ENCODE results near the gene CRISPLD2.

CRISPLD2 gene

GRCh38 chr16:84803146-84803545 lies 16.6 kb upstream of the CRISPLD2 start:
- Histone ChIP-seq H3K4me1 (ENCODE audit: control insufficient read depth, insufficient read depth, low read length) (peaks cover 7% of the 10 kb centered on the region), H3K27me3 (replicated peaks; ENCODE audit: control insufficient read depth, insufficient read depth, low read length) (no peaks in the 10 kb centered on the region), H3K9me3 (ENCODE audit: control insufficient read depth, low read length) (no peaks in the 10 kb centered on the region), H3K36me3 (ENCODE audit: control insufficient read depth, insufficient read depth, low read length, severe bottlenecking) (no peaks in the 10 kb centered on the region), H3K9ac (ENCODE audit: low read length) (no peak overlapping the region), H3K4me3 (ENCODE audit: low read length) (no peak overlapping the region)
- no peak for DNase-seq (ENCODE audit: low read depth)

- no peaks in the 10 kb centered on the region for H3K9me3 ChIP-seq (ENCODE audit: control insufficient read depth, low read length)
These were observed 15.5 kb upstream of the CRISPLD2 start for GRCh38 chr16:84804326-84804725.

GRCh38 chr16:84806256-84806889 lies 13.4 kb upstream of the CRISPLD2 start:
- Histone ChIP-seq H3K9me3 (ENCODE audit: control insufficient read depth, low read length) (no peaks in the 10 kb centered on the region), H3K36me3 (ENCODE audit: control insufficient read depth, insufficient read depth, low read length, severe bottlenecking) (no peaks in the 10 kb centered on the region), H3K4me3 (ENCODE audit: low read length) (peak overlapping the region; percentile 63), H3K9ac (ENCODE audit: low read length) (peak overlapping the region; percentile 44), H3K27me3 (replicated peaks; ENCODE audit: control insufficient read depth, insufficient read depth, low read length) (no peaks in the 10 kb centered on the region), H3K4me1 (ENCODE audit: control insufficient read depth, insufficient read depth, low read length) (peaks cover 18% of the 10 kb centered on the region)
- peak; percentile 80 for DNase-seq (ENCODE audit: low read depth)

More at GRCh38 chr16:84804326-84804725, 15.5 kb upstream of the CRISPLD2 start:
- H3K36me3 ChIP-seq (ENCODE audit: control insufficient read depth, insufficient read depth, low read length, severe bottlenecking): no peaks in the 10 kb centered on the region
- no peak for DNase-seq (ENCODE audit: low read depth)
- peaks cover 7% of the 10 kb centered on the region for H3K4me1 ChIP-seq (ENCODE audit: control insufficient read depth, insufficient read depth, low read length)
- H3K9ac ChIP-seq (ENCODE audit: low read length): no peak overlapping the region
- H3K4me3 ChIP-seq (ENCODE audit: low read length): no peak overlapping the region
- H3K27me3 ChIP-seq (replicated peaks; ENCODE audit: control insufficient read depth, insufficient read depth, low read length): no peaks in the 10 kb centered on the region

GRCh38 chr16:84806890-84807258 lies 12.9 kb upstream of the CRISPLD2 start:
- Histone ChIP-seq H3K4me3 (ENCODE audit: low read length) (peak overlapping the region; percentile 63), H3K4me1 (ENCODE audit: control insufficient read depth, insufficient read depth, low read length) (peaks cover 18% of the 10 kb centered on the region), H3K9me3 (ENCODE audit: control insufficient read depth, low read length) (no peaks in the 10 kb centered on the region), H3K9ac (ENCODE audit: low read length) (peak overlapping the region; percentile 44), H3K36me3 (ENCODE audit: control insufficient read depth, insufficient read depth, low read length, severe bottlenecking) (no peaks in the 10 kb centered on the region), H3K27me3 (replicated peaks; ENCODE audit: control insufficient read depth, insufficient read depth, low read length) (no peaks in the 10 kb centered on the region)
- no peak for DNase-seq (ENCODE audit: low read depth)

- DNase-seq (ENCODE audit: low read depth): no peak
- no peak overlapping the region for H3K4me3 ChIP-seq (ENCODE audit: low read length)
- H3K9me3 ChIP-seq (ENCODE audit: control insufficient read depth, low read length): no peaks in the 10 kb centered on the region
- H3K36me3 ChIP-seq (ENCODE audit: control insufficient read depth, insufficient read depth, low read length, severe bottlenecking): no peaks in the 10 kb centered on the region
- no peaks in the 10 kb centered on the region for H3K27me3 ChIP-seq (replicated peaks; ENCODE audit: control insufficient read depth, insufficient read depth, low read length)
- no peak overlapping the region for H3K9ac ChIP-seq (ENCODE audit: low read length)
- peaks cover 18% of the 10 kb centered on the region for H3K4me1 ChIP-seq (ENCODE audit: control insufficient read depth, insufficient read depth, low read length)
These were observed 12.0 kb upstream of the CRISPLD2 start for GRCh38 chr16:84807776-84808175.

- peaks cover 18% of the 10 kb centered on the region for H3K4me1 ChIP-seq (ENCODE audit: control insufficient read depth, insufficient read depth, low read length)
- no peak for DNase-seq (ENCODE audit: low read depth)
- H3K27me3 ChIP-seq (replicated peaks; ENCODE audit: control insufficient read depth, insufficient read depth, low read length): no peaks in the 10 kb centered on the region
- no peaks in the 10 kb centered on the region for H3K9me3 ChIP-seq (ENCODE audit: control insufficient read depth, low read length)
- H3K36me3 ChIP-seq (ENCODE audit: control insufficient read depth, insufficient read depth, low read length, severe bottlenecking): no peaks in the 10 kb centered on the region
- H3K9ac ChIP-seq (ENCODE audit: low read length): no peak overlapping the region
- no peak overlapping the region for H3K4me3 ChIP-seq (ENCODE audit: low read length)
These were observed 11.0 kb upstream of the CRISPLD2 start for GRCh38 chr16:84808826-84809225.

- Histone ChIP-seq H3K9ac (ENCODE audit: low read length) (no peak overlapping the region), H3K36me3 (ENCODE audit: control insufficient read depth, insufficient read depth, low read length, severe bottlenecking) (no peaks in the 10 kb centered on the region), H3K4me3 (ENCODE audit: low read length) (no peak overlapping the region), H3K9me3 (ENCODE audit: control insufficient read depth, low read length) (no peaks in the 10 kb centered on the region), H3K27me3 (replicated peaks; ENCODE audit: control insufficient read depth, insufficient read depth, low read length) (no peaks in the 10 kb centered on the region), H3K4me1 (ENCODE audit: control insufficient read depth, insufficient read depth, low read length) (peaks cover 18% of the 10 kb centered on the region)
- DNase-seq (ENCODE audit: low read depth): no peak
These were observed 9.1 kb upstream of the CRISPLD2 start for GRCh38 chr16:84810518-84811273.

GRCh38 chr16:84811529-84811928 lies 8.3 kb upstream of the CRISPLD2 start:
- Histone ChIP-seq H3K36me3 (ENCODE audit: control insufficient read depth, insufficient read depth, low read length, severe bottlenecking) (no peaks in the 10 kb centered on the region), H3K27me3 (replicated peaks; ENCODE audit: control insufficient read depth, insufficient read depth, low read length) (no peaks in the 10 kb centered on the region), H3K9me3 (ENCODE audit: control insufficient read depth, low read length) (no peaks in the 10 kb centered on the region), H3K4me1 (ENCODE audit: control insufficient read depth, insufficient read depth, low read length) (peaks cover 13% of the 10 kb centered on the region), H3K4me3 (ENCODE audit: low read length) (no peak overlapping the region), H3K9ac (ENCODE audit: low read length) (no peak overlapping the region)
- no peak for DNase-seq (ENCODE audit: low read depth)

GRCh38 chr16:84813141-84813934 lies 6.4 kb upstream of the CRISPLD2 start:
- no peak for DNase-seq (ENCODE audit: low read depth)
- H3K4me3 ChIP-seq (ENCODE audit: low read length): no peak overlapping the region
- H3K4me1 ChIP-seq (ENCODE audit: control insufficient read depth, insufficient read depth, low read length): peaks cover 11% of the 10 kb centered on the region
- H3K27me3 ChIP-seq (replicated peaks; ENCODE audit: control insufficient read depth, insufficient read depth, low read length): no peaks in the 10 kb centered on the region
- H3K9me3 ChIP-seq (ENCODE audit: control insufficient read depth, low read length): no peaks in the 10 kb centered on the region
- no peaks in the 10 kb centered on the region for H3K36me3 ChIP-seq (ENCODE audit: control insufficient read depth, insufficient read depth, low read length, severe bottlenecking)
- no peak overlapping the region for H3K9ac ChIP-seq (ENCODE audit: low read length)

GRCh38 chr16:84815462-84815861 lies 4.3 kb upstream of the CRISPLD2 start:
- Histone ChIP-seq H3K27me3 (replicated peaks; ENCODE audit: control insufficient read depth, insufficient read depth, low read length) (no peaks in the 10 kb centered on the region), H3K4me1 (ENCODE audit: control insufficient read depth, insufficient read depth, low read length) (peaks cover 15% of the 10 kb centered on the region), H3K9me3 (ENCODE audit: control insufficient read depth, low read length) (no peaks in the 10 kb centered on the region), H3K4me3 (ENCODE audit: low read length) (no peak overlapping the region), H3K9ac (ENCODE audit: low read length) (no peak overlapping the region), H3K36me3 (ENCODE audit: control insufficient read depth, insufficient read depth, low read length, severe bottlenecking) (no peaks in the 10 kb centered on the region)
- DNase-seq (ENCODE audit: low read depth): no peak

GRCh38 chr16:84816023-84816422 lies 3.8 kb upstream of the CRISPLD2 start:
- H3K36me3 ChIP-seq (ENCODE audit: control insufficient read depth, insufficient read depth, low read length, severe bottlenecking): no peaks in the 10 kb centered on the region
- H3K27me3 ChIP-seq (replicated peaks; ENCODE audit: control insufficient read depth, insufficient read depth, low read length): no peaks in the 10 kb centered on the region
- no peaks in the 10 kb centered on the region for H3K9me3 ChIP-seq (ENCODE audit: control insufficient read depth, low read length)
- H3K4me3 ChIP-seq (ENCODE audit: low read length): no peak overlapping the region
- peaks cover 12% of the 10 kb centered on the region for H3K4me1 ChIP-seq (ENCODE audit: control insufficient read depth, insufficient read depth, low read length)
- DNase-seq (ENCODE audit: low read depth): no peak
- H3K9ac ChIP-seq (ENCODE audit: low read length): no peak overlapping the region
